Measurements from ENCODE around the gene STK32C.
"Not testable (repeated sequence)": the region's sequence is repeated elsewhere in the genome, so short reads cannot be mapped to it uniquely, and the experiment has no call there.

STK32C gene

GRCh38 chr10:132314881-132315280 is 7.1 kb upstream of the STK32C start:
- DNase-seq: not testable (repeated sequence)

- DNase-seq: no peak
These were observed 6.6 kb upstream of the STK32C start for GRCh38 chr10:132314336-132314735.

GRCh38 chr10:132313865-132314264 is 6.1 kb upstream of the STK32C start:
- DNase-seq: no peak

- no peak for DNase-seq
These were observed 5.6 kb upstream of the STK32C start for GRCh38 chr10:132313305-132313704.

- DNase-seq: no peak
These were observed 3.7 kb upstream of the STK32C start for GRCh38 chr10:132311338-132311939.

- DNase-seq: no peak
These were observed 3.1 kb upstream of the STK32C start for GRCh38 chr10:132310701-132311337.

- no peak for DNase-seq
These were observed 2.3 kb upstream of the STK32C start for GRCh38 chr10:132309879-132310591.

GRCh38 chr10:132309471-132309865 is 1.7 kb upstream of the STK32C start:
- no peak for DNase-seq

GRCh38 chr10:132308587-132309470 is 1.1 kb upstream of the STK32C start:
- DNase-seq: no peak

GRCh38 chr10:132306864-132307751 is 642 bp downstream of the STK32C start:
- peak; percentile 41 to 59 for DNase-seq

- DNase-seq: no peak
These were observed 1.4 kb downstream of the STK32C start for GRCh38 chr10:132306343-132306685.

GRCh38 chr10:132305654-132306342 is 2.0 kb downstream of the STK32C start:
- DNase-seq: no peak

GRCh38 chr10:132304756-132305509 is 2.8 kb downstream of the STK32C start:
- no peak for DNase-seq

GRCh38 chr10:132303361-132304115 is 4.2 kb downstream of the STK32C start:
- no peak for DNase-seq

GRCh38 chr10:132302421-132303310 is 5.1 kb downstream of the STK32C start:
- DNase-seq: no peak

- no peak for DNase-seq
These were observed 6.1 kb downstream of the STK32C start for GRCh38 chr10:132301371-132302330.

GRCh38 chr10:132300582-132300981 is 7.2 kb downstream of the STK32C start:
- no peak for DNase-seq

All from stimulated activated CD4-positive, alpha-beta T cell treated with anti-CD3 and anti-CD28 coated beads, Interleukin-4, amount 100 ng/mL, for 4 hours (primary cell).